GM21367 (cell line): Measurements from ENCODE around the gene HTR2B.
"Not testable (repeated sequence)": the region's sequence is repeated elsewhere in the genome, so short reads cannot be mapped to it uniquely, and the experiment has no call there.

Source experiments
- ATAC-seq: cut with Tn5 transposase; IDR thresholded peaks from one replicate; pipeline ENCODE4 v1.9.1; 2021; ENCODE audit not compliant: unreplicated experiment

The HTR2B gene

GRCh38 chr2:231099918-231100317, 24.9 kb downstream of the HTR2B start:
- ATAC-seq: no peak

GRCh38 chr2:231094736-231095346, 30.0 kb downstream of the HTR2B start:
- no peak for ATAC-seq

DNA sequence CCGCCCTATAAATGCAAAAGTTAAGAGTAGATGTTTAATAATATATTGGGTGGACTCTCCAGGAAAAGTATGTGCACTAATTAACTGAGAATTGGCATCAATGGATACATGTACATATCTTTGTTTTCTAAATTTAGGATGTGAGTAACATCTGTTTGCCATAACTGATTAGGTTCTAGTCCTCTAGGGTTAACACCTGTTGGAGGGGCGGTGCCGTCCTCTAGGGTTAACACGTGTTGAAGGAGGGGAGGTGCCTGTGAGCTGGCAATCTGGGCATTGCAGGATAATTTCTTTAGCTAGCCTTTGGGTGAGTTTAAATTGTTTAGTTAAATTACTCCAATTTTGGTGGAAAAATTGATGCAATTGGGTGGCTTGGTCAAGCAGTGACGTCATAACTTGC, 30.9 kb downstream of the HTR2B start:
- no peak for ATAC-seq

GRCh38 chr2:231088754-231089153, 36.1 kb downstream of the HTR2B start:
- no peak for ATAC-seq

DNA sequence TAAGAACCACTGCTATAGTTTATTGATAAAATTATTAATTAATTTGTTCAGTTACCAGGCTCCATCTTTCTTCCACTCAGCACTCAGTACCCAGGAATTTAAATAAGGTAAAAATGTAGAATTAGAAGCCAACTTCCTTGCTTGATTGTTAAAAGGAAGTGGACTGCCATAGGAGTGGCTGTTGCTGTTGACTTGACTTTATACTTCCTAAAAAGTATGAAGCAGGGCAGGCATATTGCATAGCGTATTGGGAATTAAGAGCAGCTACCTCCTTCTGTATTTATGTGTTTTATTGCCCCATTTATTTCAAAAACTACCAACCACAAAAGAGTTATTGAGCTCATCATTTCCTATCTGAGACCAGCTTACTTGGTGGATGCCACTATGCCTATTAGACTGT, 40.3 kb downstream of the HTR2B start:
- ATAC-seq: no peak

- no peak for ATAC-seq
Observed at GRCh38 chr2:231069379-231070054, 55.3 kb downstream of the HTR2B start.

- ATAC-seq: no peak
Observed at GRCh38 chr2:231068525-231069222, 56.2 kb downstream of the HTR2B start.

DNA sequence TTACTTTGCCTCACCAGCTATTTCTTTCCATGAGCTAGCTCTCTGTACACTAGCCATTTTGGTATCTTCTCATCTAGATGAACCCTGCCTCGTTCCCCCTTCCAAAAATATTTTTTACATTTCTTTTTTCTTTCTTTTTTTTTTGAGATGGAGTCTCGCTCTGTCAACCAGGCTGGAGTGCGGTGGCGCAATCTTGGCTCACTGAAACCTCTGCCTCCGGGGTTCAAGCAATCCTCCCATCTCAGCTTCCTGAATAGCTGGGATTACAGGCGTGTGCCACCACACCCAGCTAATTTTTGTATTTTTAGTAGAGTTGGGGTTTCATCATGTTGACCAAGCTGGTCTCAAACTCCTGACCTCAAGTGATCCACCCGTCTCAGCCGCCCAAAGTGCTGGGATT, 57.3 kb downstream of the HTR2B start:
- not testable (repeated sequence) for ATAC-seq

DNA sequence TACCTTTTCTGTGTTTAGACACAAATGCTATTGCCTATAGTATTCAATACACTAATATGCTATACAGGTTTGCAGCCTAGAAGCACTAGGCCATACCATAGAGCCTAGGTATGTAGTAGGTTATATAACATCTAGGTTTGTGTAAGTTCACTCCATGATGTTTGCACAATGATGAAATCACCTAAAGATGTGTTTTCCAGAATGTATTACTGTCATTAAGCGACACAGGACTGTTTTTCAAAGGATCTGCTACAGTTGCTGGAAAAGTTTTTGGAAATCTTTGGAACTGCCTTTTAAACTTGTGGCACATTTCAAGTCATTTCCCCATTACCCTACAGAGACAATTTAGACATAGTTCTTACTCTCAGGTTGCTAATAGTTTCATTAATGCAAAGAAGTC, 58.9 kb downstream of the HTR2B start:
- no peak for ATAC-seq

GRCh38 chr2:231063347-231063746, 61.5 kb downstream of the HTR2B start:
- ATAC-seq: no peak

DNA sequence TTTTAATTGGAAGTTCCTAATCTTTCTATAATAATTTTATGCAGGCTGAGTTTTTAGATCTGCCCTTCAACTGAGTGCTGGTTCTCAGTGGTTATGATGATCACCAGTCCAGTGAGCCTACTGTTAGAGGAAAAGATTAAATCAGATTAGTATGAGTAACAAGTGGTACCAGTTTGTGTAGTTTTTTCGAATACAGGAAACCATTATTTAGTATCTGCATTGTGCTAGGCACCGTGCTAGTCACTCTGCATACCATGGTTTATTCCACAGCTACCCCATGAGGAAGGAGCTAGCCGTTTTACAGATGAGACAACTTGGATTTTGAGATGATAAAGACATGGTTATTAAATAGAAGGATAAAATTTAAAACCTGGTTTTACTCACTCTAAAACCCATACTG, 62.1 kb downstream of the HTR2B start:
- no peak for ATAC-seq

DNA sequence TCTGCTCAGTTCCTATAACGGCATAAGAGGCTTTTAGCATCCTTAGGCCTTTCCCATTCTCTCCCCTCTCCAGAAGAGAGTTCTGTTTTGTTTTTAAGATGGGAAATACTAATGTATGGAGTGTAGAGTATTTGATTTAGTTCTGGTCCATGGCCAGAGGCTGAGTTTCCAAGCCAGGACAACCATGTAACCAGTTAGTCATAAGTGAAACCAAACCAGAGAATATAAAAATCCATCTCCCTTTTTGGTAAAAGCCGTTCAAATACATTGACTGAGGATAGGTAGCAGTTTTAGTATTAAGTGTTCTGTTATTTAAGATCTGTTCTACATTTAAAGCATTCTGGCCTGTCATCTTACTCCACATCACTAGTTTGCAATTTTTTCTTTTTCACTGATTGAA, 65.1 kb downstream of the HTR2B start:
- no peak for ATAC-seq

DNA sequence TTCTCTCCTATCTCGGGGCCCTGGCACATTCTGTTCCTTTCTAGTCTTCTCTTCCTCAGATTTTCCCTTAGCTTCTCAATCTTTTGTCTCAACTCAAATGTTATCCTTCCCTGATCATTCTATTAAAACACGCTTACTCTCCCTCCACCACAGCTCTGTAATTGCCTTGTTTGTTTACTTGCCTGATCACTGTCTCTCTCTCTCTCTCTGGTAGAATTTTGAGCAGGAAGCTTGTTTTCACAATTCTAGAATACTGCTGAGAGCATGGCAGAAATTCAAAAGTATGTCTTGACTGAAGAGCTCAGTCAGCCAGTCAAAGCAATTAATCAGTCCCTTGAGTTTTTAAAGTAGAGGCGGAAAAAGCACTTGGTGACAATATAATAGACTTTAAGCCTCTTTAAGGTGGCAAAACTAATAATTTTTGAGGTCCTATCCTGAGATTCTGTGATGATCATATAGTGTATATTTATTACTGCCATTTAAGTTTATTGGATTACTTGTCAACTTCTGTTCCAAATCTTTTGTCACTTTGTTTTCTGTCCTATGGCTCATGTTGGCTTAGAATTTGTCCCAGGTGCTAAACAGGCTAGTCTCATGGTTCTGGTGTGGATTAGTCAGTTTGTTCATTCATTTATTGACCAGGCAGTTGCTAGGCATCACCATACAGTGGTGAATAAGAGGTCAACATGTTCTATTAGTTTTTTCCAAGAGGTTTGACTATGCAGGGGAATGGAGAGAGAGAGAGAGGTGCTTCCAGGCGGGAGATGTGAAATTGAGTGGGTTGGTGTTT, 65.9 kb downstream of the HTR2B start:
- ATAC-seq: no peak
